GM19099 (cell line): Measurements from ENCODE around the gene UNG.

ENCODE experiments used
- POLR2A ChIP-seq: IDR thresholded peaks from 3 replicates; pipeline ENCODE4 v1.6.1; 2011; ENCODE audit warnings: low read depth; ENCODE audit not compliant: insufficient read length; ENCODE audit errors: extremely low read depth

Gene UNG

GRCh38 chr12:109084425-109084824 is 13.0 kb upstream of the UNG start:
- TF ChIP-seq POLR2A = no peak

DNA sequence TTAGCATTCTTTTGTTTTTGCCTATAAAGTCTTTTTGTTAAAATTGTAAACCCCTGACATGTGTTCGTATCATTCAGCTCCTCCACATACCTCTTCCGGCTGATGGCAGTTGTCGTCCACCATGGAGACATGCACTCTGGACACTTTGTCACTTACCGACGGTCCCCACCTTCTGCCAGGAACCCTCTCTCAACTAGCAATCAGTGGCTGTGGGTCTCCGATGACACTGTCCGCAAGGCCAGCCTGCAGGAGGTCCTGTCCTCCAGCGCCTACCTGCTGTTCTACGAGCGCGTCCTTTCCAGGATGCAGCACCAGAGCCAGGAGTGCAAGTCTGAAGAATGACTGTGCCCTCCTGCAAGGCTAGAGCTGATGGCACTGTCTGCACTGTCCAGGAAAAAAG is 11.8 kb upstream of the UNG start:
- no peak for TF ChIP-seq POLR2A

GRCh38 chr12:109087250-109087649 is 10.1 kb upstream of the UNG start:
- no peak for TF ChIP-seq POLR2A

DNA sequence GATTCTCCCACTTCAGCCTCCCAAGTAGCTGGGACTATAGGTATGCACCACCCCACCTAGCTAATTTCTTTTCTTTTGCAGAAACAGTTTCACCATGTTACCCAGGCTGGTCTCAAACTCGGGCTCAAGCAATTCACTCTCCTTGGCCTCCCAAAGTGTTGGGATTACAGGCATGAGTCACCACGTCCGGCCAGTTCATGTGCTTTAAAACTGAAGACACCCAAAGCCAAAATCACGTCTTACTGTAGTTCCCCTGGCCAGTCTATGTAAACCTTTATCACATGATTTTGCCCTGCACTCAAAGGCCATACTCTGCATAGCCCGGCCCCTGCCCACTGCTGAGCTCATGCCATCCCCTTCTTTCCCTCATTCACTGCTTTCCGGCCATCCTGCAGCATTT is 8.6 kb upstream of the UNG start:
- TF ChIP-seq POLR2A = no peak

GRCh38 chr12:109089683-109090082 is 7.7 kb upstream of the UNG start:
- TF ChIP-seq POLR2A = no peak

DNA sequence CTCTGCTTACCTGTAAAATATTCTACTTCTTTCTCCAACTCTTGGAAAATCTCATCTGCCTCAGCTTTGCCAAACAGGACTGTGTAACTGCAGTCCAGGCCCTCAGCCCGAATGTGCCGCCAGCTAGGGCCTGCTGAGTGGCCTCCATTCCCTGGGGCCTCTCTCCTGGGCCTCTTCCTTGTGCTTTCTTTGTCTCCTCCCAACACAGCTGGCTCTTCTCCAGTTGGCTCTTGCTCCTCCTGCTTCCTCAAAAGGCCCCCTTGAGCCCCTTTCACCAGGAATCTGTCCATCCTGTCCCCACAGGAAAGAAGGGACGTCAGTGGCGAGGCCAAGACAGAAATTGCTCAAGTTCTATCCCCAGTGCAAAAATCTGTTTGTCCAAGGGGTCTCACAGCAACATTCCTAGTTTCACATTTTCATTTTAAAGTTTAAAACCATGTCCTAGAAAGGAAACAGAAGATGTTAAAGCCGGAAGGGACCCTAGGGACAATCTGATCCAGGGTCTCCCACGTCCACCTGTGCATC is 4.8 kb upstream of the UNG start:
- TF ChIP-seq POLR2A = no peak

GRCh38 chr12:109093022-109093918 is 4.1 kb upstream of the UNG start, which contains the start of gene ALKBH2:
ALKBH2 (minus strand) TSS chr12:109093472; CDS start chr12:109092786, 686 bp downstream.
- TF ChIP-seq POLR2A = peak; percentile 84

GRCh38 chr12:109097140-109097434 is 310 bp upstream of the UNG start:
- no peak for TF ChIP-seq POLR2A

DNA sequence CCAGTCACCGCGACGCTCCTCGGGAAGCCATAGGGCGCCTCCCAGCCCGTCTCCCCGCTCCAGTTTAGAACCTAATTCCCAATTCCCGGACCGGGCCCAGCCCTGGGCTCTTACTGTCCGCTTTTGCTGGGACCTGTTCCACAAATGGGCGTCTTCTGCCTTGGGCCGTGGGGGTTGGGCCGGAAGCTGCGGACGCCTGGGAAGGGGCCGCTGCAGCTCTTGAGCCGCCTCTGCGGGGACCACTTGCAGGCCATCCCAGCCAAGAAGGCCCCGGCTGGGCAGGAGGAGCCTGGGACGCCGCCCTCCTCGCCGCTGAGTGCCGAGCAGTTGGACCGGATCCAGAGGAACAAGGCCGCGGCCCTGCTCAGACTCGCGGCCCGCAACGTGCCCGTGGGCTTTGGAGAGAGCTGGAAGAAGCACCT is 797 bp downstream of the UNG start:
- no peak for TF ChIP-seq POLR2A

DNA sequence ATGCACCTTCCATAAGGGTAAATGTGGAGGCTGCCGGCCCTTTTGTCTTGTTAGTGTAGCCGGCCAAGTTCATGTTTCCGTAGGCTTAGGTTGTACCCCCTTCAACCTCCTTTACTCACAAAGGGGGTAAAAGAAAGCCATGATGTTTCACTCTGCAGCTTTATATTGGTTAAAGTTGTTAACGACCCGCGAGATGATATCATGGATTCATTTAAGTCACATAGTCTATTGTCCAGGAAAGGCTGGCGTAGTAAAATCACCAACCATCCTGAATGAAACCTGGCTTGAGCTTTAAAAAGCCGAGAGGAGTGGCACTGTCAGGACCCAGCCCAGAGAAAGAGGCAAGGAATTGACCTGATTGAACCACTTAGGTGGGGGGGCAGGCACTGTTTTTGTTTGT is 1.3 kb downstream of the UNG start:
- TF ChIP-seq POLR2A = no peak

DNA sequence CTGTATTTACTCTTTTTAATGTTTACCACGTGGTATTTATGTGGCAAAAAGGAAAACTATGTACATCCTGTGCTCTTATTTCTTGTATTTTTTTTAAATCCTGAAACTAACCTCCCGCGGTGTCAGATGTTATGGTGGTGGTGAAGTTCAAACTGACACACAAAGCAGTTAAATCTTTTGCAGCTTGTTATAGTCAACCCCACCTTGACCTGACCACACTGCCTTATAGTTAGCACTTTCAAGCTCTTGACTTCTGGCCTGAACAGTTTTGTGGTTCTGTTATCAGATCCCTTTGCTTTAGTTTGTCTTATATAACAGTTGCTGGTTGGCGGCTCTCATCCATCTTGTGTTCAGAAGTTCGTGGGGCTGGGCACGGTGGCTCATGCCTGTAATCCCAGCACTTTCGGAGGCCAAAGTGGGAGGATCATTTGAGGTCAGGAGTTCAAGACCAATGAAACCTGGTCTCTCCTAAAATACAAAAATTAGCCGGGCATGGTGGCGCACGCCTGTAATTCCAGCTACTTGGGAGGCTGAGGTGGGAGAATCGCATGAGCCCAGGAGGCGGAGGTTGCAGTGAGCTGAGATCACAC is 2.1 kb downstream of the UNG start:
- TF ChIP-seq POLR2A = no peak

DNA sequence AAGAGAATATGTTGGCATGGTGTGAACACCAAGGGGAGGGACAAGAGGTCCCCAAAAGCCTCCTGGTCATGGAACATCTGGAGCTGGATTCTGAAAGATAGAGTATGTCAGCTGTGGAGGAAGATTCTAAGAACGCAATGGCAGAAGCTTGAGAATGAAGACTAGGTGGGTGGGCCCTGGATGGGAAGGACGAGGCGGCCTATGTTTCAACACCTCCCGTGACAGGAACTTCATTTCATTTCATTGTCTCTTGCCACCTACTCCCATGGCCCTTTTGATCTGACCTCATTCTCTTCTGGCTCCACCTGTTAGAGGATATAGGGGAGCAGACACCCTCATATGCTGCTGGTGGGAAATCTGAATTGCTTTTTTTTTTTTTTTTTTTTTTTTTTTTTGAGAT is 3.3 kb downstream of the UNG start:
- no peak for TF ChIP-seq POLR2A

DNA sequence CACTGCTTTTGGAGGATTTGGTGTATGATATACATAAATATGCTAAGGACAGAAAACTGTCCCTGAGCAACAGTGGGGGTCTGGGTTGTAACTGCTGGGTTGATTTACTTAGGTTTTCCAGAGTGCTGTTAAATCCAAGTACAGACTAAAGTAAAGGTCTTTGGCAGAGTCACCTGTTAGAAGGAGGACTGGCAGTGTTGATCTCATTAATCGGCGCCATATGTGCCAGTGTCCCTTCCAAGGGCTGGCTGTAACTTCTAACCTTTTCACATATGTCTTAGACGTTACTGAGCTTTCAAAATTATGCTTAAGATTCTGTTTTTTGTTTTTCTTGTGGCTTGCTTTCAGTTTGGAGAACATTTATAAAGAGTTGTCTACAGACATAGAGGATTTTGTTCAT is 5.1 kb downstream of the UNG start:
- TF ChIP-seq POLR2A = no peak

DNA sequence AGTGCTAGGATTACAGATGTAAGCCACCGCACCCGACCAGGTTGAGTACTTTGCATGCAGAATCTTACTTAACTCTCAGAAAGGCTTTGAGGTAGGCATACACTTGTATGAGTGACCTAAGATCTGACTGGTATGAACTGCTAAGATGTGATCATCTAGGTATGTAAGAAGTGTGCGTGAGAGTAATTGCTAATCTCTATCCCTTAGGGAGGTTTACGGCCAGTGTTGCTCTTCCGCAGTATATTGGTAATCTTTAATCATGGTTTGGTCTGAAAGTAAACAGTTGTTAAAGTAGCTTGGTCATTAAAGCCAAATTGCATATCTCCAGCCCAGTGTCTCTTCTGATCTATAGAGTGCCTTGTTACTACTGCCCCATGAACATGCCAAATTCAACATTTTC is 7.8 kb downstream of the UNG start:
- TF ChIP-seq POLR2A = no peak

DNA sequence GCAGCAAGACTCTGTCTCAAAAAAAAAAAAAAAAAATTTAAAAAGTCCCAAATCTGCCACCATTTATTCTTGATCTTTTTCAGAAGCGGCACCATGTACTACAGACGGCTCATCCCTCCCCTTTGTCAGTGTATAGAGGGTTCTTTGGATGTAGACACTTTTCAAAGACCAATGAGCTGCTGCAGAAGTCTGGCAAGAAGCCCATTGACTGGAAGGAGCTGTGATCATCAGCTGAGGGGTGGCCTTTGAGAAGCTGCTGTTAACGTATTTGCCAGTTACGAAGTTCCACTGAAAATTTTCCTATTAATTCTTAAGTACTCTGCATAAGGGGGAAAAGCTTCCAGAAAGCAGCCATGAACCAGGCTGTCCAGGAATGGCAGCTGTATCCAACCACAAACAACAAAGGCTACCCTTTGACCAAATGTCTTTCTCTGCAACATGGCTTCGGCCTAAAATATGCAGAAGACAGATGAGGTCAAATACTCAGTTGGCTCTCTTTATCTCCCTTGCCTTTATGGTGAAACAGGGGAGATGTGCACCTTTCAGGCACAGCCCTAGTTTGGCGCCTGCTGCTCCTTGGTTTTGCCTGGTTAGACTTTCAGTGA is 12.5 kb downstream of the UNG start:
- TF ChIP-seq POLR2A = no peak

- TF ChIP-seq POLR2A = peak; percentile 33
These were observed 13.6 kb downstream of the UNG start for GRCh38 chr12:109110988-109111495.
